Glomerular visceral epithelial cell (primary cell): ENCODE data around the gene MISFA.
"Not testable (repeated sequence)": the region's sequence is repeated elsewhere in the genome, so short reads cannot be mapped to it uniquely, and the experiment has no call there.

Experiments used
- DNase-seq: peaks from one replicate; pipeline ENCODE4 v3.0.0-alpha.2; 2016; ENCODE audit errors: extremely low spot score

MISFA gene

DNA sequence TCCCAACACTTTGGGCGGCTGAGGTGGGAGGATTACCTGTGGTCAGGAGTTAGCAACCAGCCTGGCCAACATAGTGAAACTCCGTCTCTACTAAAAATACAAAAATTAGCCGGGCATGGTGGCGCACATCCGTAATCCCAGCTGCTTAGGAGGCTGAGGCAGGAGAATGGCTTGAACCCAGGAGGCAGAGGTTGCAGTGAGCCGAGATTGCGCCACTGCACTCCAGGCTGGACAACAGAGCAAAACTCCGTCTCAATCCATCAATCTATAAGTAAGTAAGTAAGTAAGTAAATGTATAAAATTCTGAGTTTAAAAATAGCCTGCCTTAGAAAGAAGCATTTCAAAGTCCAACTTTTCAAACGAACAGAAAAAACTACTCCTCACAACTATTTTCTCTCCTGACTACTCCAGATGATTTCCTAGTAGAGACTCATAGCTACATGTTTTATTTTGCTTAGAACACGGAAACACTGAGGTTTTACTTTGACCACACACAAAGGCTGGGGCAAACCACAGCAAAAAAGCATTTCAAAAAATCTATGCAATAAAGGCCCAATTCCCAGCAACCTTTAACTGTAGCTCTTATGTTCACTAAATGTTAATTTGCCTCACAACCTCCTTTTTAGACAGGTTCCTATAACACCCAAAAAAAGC, 18.2 kb downstream of the MISFA start:
- DNase-seq: peak; percentile 33

DNA sequence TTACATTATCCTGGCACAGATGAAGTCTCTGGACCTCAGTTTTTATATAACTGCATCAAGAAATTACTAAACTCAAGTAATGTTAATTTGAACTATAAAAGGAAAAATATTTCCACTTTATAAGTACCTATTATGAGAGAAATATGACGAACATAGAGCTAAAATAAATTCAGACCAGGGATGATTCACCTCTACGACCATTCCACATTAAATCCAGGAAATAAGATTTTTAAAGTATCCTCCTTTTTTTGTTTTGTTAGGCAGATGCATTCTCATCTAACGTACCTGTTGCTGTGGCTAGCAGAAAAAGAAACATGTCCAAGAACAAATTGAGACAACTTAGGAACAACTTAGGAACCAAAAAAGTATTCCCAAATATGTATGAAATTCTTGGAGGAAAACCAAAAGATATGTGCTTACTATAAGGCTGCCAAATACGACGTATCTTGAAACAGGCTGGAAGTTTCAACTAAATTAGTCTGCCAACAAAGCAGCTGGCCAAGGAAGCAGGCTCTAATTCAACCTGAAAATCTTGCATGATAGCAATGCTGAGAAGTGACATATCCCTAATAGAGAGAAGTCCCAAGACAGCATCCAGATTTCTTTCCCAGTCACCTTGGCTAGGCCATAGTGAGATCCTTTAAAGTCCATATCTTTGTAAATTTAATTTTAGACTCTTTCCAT, 18.9 kb downstream of the MISFA start:
- no peak for DNase-seq

DNA sequence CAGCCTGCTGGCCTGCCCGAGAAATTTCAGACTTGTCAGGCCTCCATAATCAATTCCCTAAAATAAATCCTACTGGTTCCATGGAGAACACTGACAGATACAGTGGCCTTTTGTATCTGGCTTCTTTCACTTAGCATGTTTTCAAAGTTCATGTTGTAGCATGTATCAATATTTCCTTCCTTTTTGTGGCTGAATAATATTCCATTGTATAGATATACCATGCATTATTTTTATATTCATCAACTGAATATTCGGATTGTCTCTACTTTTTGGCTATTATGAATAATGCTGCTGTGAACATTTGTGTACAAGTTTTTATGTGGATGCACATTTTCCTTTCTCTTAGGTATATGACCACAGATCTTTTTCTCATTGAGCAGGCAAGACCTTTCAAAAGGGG, 24.1 kb downstream of the MISFA start:
- no peak for DNase-seq

DNA sequence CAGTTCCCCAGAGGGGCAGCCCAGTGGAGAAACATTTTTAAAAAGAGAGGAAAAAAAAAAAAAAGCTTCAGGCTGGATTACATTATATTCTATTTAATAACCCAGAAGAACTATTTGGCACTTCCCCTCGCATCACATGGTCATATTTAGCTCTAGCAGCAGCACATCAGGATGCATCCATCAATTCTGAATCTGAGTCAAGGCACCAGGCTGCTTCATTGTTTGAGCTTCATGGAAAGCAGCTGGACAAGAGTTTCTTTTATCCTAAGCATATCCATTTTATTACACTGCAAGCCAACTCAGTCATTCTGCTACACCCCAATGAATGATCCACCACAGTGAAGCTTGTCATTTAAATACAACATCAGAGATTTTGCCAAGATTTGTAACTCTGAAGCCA, 24.6 kb downstream of the MISFA start:
- no peak for DNase-seq

DNA sequence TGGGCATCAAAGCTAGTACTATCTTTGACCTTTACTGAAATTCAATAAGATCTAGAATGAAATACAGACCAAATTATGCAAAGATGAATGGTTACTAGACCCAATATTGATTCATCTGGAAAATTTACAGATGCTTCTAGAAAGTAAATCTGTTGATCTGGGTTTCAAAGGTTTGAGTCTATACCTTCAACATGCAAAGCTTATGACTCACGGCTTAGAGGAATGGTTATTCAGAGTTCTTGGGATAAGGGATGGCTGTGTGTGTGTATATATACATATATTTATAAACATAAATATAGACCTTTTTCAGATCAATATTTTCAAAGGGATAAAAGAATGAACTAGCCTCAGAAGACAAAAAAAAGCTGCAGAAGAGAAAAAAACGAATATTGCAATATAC, 33.3 kb downstream of the MISFA start:
- no peak for DNase-seq

DNA sequence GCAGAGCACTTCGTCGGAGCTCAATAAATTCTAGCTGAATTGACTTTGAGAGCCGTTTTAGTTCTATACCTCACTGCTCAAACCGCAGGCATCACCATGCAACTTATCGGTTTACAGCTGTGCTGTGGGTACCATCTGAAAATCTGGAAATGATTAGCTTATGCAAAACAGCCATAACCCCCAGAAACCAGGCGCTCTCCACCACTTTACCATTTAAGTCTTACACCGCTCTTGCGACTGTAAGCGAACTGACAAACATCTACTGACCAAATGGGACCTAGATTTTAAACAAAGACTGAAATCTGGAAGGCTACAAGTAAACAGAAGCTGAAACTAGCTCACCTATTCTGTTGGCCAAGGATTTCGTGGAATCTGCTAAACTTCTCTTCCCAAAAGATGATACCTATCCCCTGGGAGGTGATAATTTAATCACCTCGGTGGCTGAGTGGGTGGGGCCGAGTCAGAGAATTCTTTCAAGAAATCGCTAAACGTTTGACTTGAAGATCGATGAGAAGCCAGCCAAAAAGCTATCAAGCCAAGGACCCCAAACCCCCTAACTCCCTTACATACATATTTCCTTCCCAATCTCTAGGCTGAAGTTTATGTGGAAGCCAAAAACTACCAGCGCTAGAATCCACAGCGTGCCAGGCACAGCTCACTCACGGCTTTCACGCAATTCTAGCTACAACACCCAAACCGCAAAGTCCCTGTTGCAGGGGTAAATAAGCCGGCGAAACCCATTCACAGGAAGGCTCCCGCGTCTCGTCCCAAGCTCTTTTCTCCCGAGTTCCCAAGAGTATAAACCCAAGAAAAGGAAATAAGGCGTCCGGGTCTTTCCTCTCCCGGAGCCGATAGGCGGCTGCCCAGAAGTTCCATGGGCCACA, 33.9 kb downstream of the MISFA start:
- DNase-seq: peak; percentile 46

DNA sequence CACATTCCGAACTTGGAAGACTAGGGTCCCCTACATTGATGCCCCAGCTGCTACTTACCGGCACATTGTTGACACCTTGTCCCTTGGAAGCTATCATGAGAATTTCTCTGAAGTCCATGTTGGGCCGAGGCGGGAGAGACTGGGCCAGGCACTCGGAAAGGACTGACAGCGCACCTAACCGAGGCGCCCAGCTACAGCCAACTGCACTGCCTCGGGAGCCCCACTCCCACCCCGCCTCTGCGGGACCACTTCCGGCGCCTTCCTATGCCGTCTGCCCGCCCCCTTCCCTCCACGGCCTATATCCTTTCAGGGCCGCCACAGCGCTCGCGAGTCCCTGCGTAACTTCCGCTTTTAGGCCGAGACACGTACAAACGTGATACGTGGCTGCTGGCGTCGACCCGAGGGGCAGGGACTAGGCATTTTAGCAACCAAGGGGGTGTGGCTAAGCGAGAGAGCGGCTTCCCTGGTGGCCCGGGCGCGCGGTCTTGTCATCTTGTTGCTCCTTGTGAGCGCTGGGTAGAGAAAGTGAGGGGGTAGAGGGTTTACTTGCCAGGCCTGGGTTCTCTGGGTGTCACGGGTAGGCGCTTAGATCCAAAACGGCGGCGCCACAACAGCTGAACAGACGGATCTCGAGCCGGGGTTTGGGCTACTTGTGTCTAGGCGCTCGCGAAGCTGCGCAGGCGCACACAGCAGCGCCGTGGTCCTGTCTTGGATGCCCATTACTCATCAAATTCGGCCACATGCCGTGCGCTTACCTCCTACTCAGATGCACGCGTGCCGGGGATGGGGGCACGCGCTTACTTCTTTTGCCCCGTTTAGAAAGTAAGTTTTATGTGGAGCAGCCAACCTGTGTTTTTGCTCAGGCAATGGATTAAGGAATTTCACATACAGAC, 34.8 kb downstream of the MISFA start, which contains the start of gene SPTY2D1:
Gene SPTY2D1 (minus strand): TSS at position 203 of the 893 bp plus-strand sequence. CDS start 85 bp downstream, at position 118.
- peak; percentile 99 for DNase-seq

DNA sequence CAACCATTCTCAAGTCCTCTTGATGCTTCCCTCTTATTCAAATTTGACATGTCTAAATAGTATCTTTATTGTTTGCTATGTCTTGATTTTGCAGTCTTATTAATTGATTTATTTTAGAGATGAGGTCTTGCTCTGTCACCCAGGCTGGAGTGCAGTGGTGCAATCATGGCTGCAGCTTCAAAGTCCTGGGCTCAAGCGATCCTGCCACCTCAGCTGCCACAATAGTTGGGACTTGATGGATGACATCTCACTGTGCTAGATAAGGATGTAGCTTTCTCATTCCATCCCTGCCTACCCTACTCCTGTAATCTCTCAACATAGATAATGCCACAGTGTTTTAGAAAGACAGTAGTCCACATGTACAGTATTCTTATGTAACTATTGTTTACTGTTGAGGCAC, 42.1 kb downstream of the MISFA start:
- DNase-seq: no peak

DNA sequence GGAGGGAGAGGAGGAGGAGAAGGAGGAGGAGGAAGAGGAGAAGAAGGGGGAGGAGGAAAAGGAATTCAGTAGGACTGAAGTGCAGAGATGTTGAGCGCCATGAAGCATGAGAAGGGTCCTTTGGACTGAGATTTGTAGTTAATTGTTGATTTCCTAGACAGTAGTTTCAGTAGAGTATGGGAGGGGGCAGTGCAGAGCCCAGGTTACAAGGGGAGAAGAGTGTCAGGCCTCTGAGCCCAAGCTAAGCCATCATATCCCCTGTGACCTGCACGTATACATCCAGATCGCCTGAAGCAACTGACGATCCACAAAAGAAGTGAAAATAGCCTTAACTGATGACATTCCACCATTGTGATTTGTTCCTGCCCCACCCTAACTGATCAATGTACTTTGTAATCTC, 43.4 kb downstream of the MISFA start:
- not testable (repeated sequence) for DNase-seq

DNA sequence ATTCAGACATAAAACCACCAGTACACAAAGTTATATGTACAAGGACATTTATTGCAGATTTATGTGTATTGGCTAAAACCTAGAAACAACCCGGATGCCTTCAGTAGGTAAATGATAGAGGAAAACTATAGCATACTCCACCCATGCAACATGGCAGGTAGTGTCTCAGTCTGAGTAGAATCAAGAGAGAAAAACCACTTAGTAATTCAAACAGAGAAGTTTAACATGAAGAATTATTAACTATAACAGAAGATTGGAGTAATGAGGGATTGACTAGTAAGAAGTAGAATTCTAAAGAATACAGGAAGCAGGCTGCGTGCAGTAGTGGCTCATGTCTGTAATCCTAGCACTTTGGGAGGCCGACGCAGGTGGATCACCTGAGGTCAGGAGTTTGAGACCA, 50.8 kb downstream of the MISFA start:
- DNase-seq: no peak

DNA sequence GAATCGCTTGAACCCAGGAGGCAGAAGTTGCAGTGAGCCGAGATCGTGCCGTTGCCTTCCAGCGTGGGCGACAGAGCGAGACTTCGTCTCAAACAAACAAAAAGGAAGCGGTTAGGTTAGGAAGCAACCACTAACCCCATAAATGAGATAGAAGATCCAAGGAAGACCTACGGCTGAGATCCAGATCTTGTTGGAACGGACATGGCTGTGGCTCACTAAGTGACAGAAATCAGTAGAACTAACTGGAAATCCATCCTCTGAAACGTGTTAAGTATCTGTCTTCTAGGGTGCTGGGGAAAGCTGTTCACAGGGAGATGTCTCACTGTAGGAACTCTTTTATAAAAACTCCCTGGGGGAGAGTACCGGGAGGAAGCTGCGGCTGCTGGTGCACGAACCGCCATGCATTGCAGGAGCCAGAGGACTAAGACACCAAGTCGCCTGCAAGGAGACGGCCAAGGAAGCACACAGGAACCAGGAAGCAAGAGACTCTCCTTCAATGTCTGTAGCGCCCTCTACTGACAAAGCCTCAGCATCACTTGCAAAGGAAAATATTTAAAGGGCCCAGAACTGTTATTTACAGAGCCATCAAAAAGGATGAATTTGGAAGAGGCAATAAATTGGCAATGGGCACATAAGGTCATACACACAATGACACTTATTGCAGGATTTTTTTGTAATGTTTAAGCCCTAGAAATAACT, 51.4 kb downstream of the MISFA start:
- peak; percentile 26 for DNase-seq
